ENCODE data around the gene PTPRD. TPM values are rescaled to one million over a fixed set of nuclear protein-coding genes. Genes with fewer than 3 reads are reported as not detected.
A peak's percentile ranks its signal among the peaks of the same experiment; 100 is the strongest.

The PTPRD gene
- total and polyA plus RNA-seq, 2 experiments from 2014 or later, result 11.5 to 58.0 TPM

DNA sequence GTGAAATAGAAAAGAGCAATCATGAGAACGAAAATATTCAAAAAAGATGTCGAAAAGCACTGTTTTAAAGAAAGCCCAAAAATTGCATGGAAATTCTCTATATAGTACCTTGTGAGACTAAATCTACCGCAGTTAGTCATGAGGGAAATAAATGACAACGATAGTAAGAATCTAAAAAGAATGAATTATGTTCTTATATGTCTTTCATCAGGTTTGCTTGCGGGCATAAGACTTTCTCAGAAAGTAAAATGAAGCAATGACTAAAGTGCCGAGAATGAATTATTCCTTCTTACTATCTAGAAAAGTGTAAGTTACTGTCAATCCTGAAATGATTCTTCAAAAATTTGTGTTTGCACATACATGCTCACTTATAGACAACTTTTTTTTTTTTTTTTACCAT is 26.4 kb downstream of the PTPRD start:
- H3K27me3 ChIP-seq (ENCODE audit: insufficient read depth), result no peaks in the 10 kb centered on the region
- Mint-ChIP-seq H3K27me3 (ENCODE audit: insufficient read depth, low read depth, poor library complexity) (no peaks in the 10 kb centered on the region), H3K4me1 (no peaks in the 10 kb centered on the region), H3K36me3 (ENCODE audit: low read depth) (no peaks in the 10 kb centered on the region), H3K9me3 (peaks cover 2% of the 10 kb centered on the region; the same call in 1 of the 3 replicates), H3K27ac (no peak overlapping the region), H3K4me3 (no peak overlapping the region)
- no peaks in the 10 kb centered on the region for H3K36me3 ChIP-seq (ENCODE audit: insufficient read depth)
- no peak overlapping the region for H2AFZ ChIP-seq
- H4K20me1 ChIP-seq (replicated peaks; ENCODE audit: insufficient read depth), result no peaks in the 10 kb centered on the region
- no peak overlapping the region for H3K27ac ChIP-seq (ENCODE audit: low read depth)
- no peak overlapping the region for H3K4me2 ChIP-seq
- no peaks in the 10 kb centered on the region for H3K4me1 ChIP-seq (ENCODE audit: insufficient read depth)
- DNase-seq (ENCODE audit: low spot score), result no peak
- no peak for ATAC-seq
- no peak overlapping the region for H3K4me3 ChIP-seq
- no peaks in the 10 kb centered on the region for H3K79me2 ChIP-seq (replicated peaks; ENCODE audit: insufficient read depth)
- no peaks in the 10 kb centered on the region for H3F3A ChIP-seq (replicated peaks; ENCODE audit: low read depth)
- no peaks in the 10 kb centered on the region for H3K9me2 ChIP-seq (ENCODE audit: insufficient read depth)
- no peak for TF ChIP-seq ZNF331 (CRISPR knock-in tag; IDR thresholded peaks at IDR 0.05; ENCODE audit: low read depth)
- no peak for TF ChIP-seq CREB1 (CRISPR knock-in tag; IDR thresholded peaks at IDR 0.05; ENCODE audit: low read depth)

DNA sequence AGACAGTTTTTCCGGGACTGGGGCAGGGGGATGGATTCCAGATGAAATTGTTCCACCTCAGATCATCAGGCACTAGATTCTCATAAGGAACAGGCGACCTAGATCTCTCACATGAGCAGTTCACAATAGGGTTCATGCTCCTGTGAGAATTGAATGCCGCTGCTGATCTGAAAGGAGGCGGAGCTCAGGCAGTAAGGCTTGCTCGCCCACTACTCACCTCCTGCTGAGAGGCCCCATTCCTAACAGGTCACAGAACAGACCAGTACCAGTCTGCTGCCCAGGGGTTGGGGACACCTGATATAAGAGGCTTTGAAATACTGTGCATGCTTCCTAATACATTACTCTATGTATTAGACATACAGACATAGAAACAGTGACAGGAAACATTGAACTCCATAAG is 41.1 kb downstream of the PTPRD start:
- Mint-ChIP-seq H3K4me3 (no peak overlapping the region), H3K4me1 (no peaks in the 10 kb centered on the region), H3K27me3 (ENCODE audit: insufficient read depth, low read depth, poor library complexity) (no peaks in the 10 kb centered on the region), H3K27ac (no peak overlapping the region), H3K9me3 (no peaks in the 10 kb centered on the region), H3K36me3 (ENCODE audit: low read depth) (no peaks in the 10 kb centered on the region)
- H3K4me3 ChIP-seq, result no peak overlapping the region
- no peak overlapping the region for H2AFZ ChIP-seq
- H3K27ac ChIP-seq (ENCODE audit: low read depth), result no peak overlapping the region
- H3K27me3 ChIP-seq (ENCODE audit: insufficient read depth), result no peaks in the 10 kb centered on the region
- H3K4me1 ChIP-seq (ENCODE audit: insufficient read depth), result no peaks in the 10 kb centered on the region
- H3K79me2 ChIP-seq (replicated peaks; ENCODE audit: insufficient read depth), result no peaks in the 10 kb centered on the region
- peak; percentile 43 for DNase-seq (ENCODE audit: low spot score)
- H3K9me2 ChIP-seq (ENCODE audit: insufficient read depth), result no peaks in the 10 kb centered on the region
- H3K4me2 ChIP-seq, result no peak overlapping the region
- no peaks in the 10 kb centered on the region for H3F3A ChIP-seq (replicated peaks; ENCODE audit: low read depth)
- no peaks in the 10 kb centered on the region for H4K20me1 ChIP-seq (replicated peaks; ENCODE audit: insufficient read depth)
- ATAC-seq, result no peak; the same call in 2 of the 3 replicates
- no peaks in the 10 kb centered on the region for H3K36me3 ChIP-seq (ENCODE audit: insufficient read depth)
- no peak for TF ChIP-seq CREB1 (CRISPR knock-in tag; IDR thresholded peaks at IDR 0.05; ENCODE audit: low read depth)
- TF ChIP-seq, protein P1, sequence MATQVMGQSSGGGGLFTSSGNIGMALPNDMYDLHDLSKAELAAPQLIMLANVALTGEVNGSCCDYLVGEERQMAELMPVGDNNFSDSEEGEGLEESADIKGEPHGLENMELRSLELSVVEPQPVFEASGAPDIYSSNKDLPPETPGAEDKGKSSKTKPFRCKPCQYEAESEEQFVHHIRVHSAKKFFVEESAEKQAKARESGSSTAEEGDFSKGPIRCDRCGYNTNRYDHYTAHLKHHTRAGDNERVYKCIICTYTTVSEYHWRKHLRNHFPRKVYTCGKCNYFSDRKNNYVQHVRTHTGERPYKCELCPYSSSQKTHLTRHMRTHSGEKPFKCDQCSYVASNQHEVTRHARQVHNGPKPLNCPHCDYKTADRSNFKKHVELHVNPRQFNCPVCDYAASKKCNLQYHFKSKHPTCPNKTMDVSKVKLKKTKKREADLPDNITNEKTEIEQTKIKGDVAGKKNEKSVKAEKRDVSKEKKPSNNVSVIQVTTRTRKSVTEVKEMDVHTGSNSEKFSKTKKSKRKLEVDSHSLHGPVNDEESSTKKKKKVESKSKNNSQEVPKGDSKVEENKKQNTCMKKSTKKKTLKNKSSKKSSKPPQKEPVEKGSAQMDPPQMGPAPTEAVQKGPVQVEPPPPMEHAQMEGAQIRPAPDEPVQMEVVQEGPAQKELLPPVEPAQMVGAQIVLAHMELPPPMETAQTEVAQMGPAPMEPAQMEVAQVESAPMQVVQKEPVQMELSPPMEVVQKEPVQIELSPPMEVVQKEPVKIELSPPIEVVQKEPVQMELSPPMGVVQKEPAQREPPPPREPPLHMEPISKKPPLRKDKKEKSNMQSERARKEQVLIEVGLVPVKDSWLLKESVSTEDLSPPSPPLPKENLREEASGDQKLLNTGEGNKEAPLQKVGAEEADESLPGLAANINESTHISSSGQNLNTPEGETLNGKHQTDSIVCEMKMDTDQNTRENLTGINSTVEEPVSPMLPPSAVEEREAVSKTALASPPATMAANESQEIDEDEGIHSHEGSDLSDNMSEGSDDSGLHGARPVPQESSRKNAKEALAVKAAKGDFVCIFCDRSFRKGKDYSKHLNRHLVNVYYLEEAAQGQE (IDR thresholded peaks at IDR 0.05; ENCODE audit: unreplicated experiment), result no peak

DNA sequence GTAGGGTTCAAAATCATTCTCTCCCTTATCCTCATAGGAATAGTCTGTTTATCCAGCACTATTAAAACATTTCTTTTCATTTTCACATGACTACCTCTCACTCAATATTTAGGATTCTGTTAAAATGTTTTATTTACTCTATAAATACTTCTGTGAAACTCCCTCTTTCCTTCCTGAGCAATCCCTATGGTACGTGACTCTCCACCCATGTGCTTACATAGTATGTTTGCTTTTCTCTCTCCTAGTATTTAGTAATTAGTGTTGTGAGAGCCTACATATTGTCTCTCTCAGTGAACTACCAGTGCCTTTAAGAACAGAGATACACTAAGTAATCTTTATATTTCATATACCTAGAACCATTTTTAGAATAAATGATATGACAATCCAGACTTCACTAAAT is 46.0 kb downstream of the PTPRD start:
- no peaks in the 10 kb centered on the region for H3K9me2 ChIP-seq (ENCODE audit: insufficient read depth)
- no peak for TF ChIP-seq STAT1 (IDR thresholded peaks at IDR 0.05; ENCODE audit: unreplicated experiment)
- TF ChIP-seq ZNF114 (CRISPR knock-in tag; IDR thresholded peaks at IDR 0.05), result no peak
- TF ChIP-seq, protein P2, sequence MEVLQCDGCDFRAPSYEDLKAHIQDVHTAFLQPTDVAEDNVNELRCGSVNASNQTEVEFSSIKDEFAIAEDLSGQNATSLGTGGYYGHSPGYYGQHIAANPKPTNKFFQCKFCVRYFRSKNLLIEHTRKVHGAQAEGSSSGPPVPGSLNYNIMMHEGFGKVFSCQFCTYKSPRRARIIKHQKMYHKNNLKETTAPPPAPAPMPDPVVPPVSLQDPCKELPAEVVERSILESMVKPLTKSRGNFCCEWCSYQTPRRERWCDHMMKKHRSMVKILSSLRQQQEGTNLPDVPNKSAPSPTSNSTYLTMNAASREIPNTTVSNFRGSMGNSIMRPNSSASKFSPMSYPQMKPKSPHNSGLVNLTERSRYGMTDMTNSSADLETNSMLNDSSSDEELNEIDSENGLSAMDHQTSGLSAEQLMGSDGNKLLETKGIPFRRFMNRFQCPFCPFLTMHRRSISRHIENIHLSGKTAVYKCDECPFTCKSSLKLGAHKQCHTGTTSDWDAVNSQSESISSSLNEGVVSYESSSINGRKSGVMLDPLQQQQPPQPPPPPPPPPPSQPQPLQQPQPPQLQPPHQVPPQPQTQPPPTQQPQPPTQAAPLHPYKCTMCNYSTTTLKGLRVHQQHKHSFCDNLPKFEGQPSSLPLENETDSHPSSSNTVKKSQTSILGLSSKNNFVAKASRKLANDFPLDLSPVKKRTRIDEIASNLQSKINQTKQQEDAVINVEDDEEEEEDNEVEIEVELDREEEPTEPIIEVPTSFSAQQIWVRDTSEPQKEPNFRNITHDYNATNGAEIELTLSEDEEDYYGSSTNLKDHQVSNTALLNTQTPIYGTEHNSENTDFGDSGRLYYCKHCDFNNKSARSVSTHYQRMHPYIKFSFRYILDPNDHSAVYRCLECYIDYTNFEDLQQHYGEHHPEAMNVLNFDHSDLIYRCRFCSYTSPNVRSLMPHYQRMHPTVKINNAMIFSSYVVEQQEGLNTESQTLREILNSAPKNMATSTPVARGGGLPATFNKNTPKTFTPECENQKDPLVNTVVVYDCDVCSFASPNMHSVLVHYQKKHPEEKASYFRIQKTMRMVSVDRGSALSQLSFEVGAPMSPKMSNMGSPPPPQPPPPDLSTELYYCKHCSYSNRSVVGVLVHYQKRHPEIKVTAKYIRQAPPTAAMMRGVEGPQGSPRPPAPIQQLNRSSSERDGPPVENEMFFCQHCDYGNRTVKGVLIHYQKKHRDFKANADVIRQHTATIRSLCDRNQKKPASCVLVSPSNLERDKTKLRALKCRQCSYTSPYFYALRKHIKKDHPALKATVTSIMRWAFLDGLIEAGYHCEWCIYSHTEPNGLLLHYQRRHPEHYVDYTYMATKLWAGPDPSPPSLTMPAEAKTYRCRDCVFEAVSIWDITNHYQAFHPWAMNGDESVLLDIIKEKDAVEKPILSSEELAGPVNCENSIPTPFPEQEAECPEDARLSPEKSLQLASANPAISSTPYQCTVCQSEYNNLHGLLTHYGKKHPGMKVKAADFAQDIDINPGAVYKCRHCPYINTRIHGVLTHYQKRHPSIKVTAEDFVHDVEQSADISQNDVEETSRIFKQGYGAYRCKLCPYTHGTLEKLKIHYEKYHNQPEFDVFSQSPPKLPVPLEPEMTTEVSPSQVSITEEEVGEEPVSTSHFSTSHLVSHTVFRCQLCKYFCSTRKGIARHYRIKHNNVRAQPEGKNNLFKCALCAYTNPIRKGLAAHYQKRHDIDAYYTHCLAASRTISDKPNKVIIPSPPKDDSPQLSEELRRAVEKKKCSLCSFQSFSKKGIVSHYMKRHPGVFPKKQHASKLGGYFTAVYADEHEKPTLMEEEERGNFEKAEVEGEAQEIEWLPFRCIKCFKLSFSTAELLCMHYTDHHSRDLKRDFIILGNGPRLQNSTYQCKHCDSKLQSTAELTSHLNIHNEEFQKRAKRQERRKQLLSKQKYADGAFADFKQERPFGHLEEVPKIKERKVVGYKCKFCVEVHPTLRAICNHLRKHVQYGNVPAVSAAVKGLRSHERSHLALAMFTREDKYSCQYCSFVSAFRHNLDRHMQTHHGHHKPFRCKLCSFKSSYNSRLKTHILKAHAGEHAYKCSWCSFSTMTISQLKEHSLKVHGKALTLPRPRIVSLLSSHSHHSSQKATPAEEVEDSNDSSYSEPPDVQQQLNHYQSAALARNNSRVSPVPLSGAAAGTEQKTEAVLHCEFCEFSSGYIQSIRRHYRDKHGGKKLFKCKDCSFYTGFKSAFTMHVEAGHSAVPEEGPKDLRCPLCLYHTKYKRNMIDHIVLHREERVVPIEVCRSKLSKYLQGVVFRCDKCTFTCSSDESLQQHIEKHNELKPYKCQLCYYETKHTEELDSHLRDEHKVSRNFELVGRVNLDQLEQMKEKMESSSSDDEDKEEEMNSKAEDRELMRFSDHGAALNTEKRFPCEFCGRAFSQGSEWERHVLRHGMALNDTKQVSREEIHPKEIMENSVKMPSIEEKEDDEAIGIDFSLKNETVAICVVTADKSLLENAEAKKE (CRISPR knock-in tag; IDR thresholded peaks at IDR 0.05), result no peak
- TF ChIP-seq CREB1 (CRISPR knock-in tag; IDR thresholded peaks at IDR 0.05; ENCODE audit: low read depth), result no peak
- TF ChIP-seq NANOG (IDR thresholded peaks at IDR 0.05; ENCODE audit: borderline replicate concordance), result no peak
- TF ChIP-seq POLR2AphosphoS5 (IDR thresholded peaks at IDR 0.05; ENCODE audit: low read depth), result no peak

More for the DNA sequence above, 46.0 kb downstream of the PTPRD start:
- Histone ChIP-seq H3K36me3 (ENCODE audit: insufficient read depth) (no peaks in the 10 kb centered on the region), H3K4me2 (no peak overlapping the region), H3K4me1 (ENCODE audit: insufficient read depth) (no peaks in the 10 kb centered on the region), H3K27me3 (ENCODE audit: insufficient read depth) (no peaks in the 10 kb centered on the region), H3K27ac (ENCODE audit: low read depth) (no peak overlapping the region), H3K4me3 (no peak overlapping the region), H3K79me2 (replicated peaks; ENCODE audit: insufficient read depth) (no peaks in the 10 kb centered on the region), H4K20me1 (replicated peaks; ENCODE audit: insufficient read depth) (no peaks in the 10 kb centered on the region), H2AFZ (no peak overlapping the region), H3F3A (replicated peaks; ENCODE audit: low read depth) (no peaks in the 10 kb centered on the region)
- Mint-ChIP-seq H3K4me1 (no peaks in the 10 kb centered on the region), H3K36me3 (ENCODE audit: low read depth) (no peaks in the 10 kb centered on the region), H3K27me3 (ENCODE audit: insufficient read depth, low read depth, poor library complexity) (no peaks in the 10 kb centered on the region), H3K9me3 (no peaks in the 10 kb centered on the region), H3K27ac (no peak overlapping the region), H3K4me3 (no peak overlapping the region)
- ATAC-seq, result no peak
- no peak for DNase-seq (ENCODE audit: low spot score)
